ENCODE results near the gene P4HA1. TPM values are rescaled to one million over a fixed set of nuclear protein-coding genes. Genes with fewer than 3 reads are reported as not detected.
A peak's percentile ranks its signal among the peaks of the same experiment; 100 is the strongest.

P4HA1 gene
- total RNA-seq, 2 experiments from 2014 or later: 44.5 to 45.4 TPM

- no peak overlapping the region for H3K27ac Mint-ChIP-seq
- peaks cover 15% of the 10 kb centered on the region for H3K4me1 Mint-ChIP-seq
- peaks cover 24% of the 10 kb centered on the region for H3K36me3 Mint-ChIP-seq
- no peaks in the 10 kb centered on the region for H3K9me3 Mint-ChIP-seq
- peak overlapping the region; percentile 19 for H3K4me3 Mint-ChIP-seq
- H3K27me3 Mint-ChIP-seq: no peaks in the 10 kb centered on the region
- DNase-seq: no peak
These were observed 20.1 kb downstream of the P4HA1 start for GRCh38 chr10:73076360-73077183.

- Mint-ChIP-seq H3K36me3 (peaks cover 24% of the 10 kb centered on the region), H3K4me3 (no peak overlapping the region), H3K27me3 (no peaks in the 10 kb centered on the region), H3K9me3 (no peaks in the 10 kb centered on the region), H3K27ac (no peak overlapping the region), H3K4me1 (peaks cover 14% of the 10 kb centered on the region)
- no peak for DNase-seq
These were observed 20.8 kb downstream of the P4HA1 start for GRCh38 chr10:73075829-73076228.

- Mint-ChIP-seq H3K9me3 (no peaks in the 10 kb centered on the region), H3K27ac (no peak overlapping the region), H3K27me3 (no peaks in the 10 kb centered on the region), H3K4me3 (no peak overlapping the region), H3K4me1 (peaks cover 9% of the 10 kb centered on the region), H3K36me3 (peaks cover 24% of the 10 kb centered on the region)
- no peak for DNase-seq
These were observed 23.0 kb downstream of the P4HA1 start for GRCh38 chr10:73073627-73074026.

GRCh38 chr10:73065441-73065840 lies 31.2 kb downstream of the P4HA1 start:
- H3K4me3 Mint-ChIP-seq: no peak overlapping the region

GRCh38 chr10:73061743-73062142 lies 34.9 kb downstream of the P4HA1 start:
- Mint-ChIP-seq H3K9me3 (no peaks in the 10 kb centered on the region), H3K27me3 (no peaks in the 10 kb centered on the region), H3K4me3 (no peak overlapping the region), H3K4me1 (peaks cover 15% of the 10 kb centered on the region), H3K36me3 (peaks cover 23% of the 10 kb centered on the region), H3K27ac (no peak overlapping the region)
- DNase-seq: no peak

More at GRCh38 chr10:73065441-73065840, 31.2 kb downstream of the P4HA1 start:
- Mint-ChIP-seq H3K4me1 (peaks cover 9% of the 10 kb centered on the region), H3K27me3 (no peaks in the 10 kb centered on the region), H3K9me3 (no peaks in the 10 kb centered on the region), H3K36me3 (peaks cover 24% of the 10 kb centered on the region), H3K27ac (no peak overlapping the region)
- no peak for DNase-seq

- Mint-ChIP-seq H3K9me3 (no peaks in the 10 kb centered on the region), H3K4me1 (peaks cover 15% of the 10 kb centered on the region), H3K27me3 (no peaks in the 10 kb centered on the region), H3K27ac (peak overlapping the region; percentile 40), H3K4me3 (no peak overlapping the region), H3K36me3 (peaks cover 23% of the 10 kb centered on the region)
- no peak for DNase-seq
These were observed 35.7 kb downstream of the P4HA1 start for GRCh38 chr10:73060738-73061635.

- no peak for DNase-seq
- H3K4me1 Mint-ChIP-seq: peaks cover 15% of the 10 kb centered on the region
- H3K4me3 Mint-ChIP-seq: no peak overlapping the region
- H3K9me3 Mint-ChIP-seq: no peaks in the 10 kb centered on the region
- peak overlapping the region; percentile 21 for H3K27ac Mint-ChIP-seq
- no peaks in the 10 kb centered on the region for H3K27me3 Mint-ChIP-seq
- H3K36me3 Mint-ChIP-seq: peaks cover 25% of the 10 kb centered on the region
These were observed 36.5 kb downstream of the P4HA1 start for GRCh38 chr10:73060173-73060572.

GRCh38 chr10:73058057-73058591 lies 38.5 kb downstream of the P4HA1 start:
- Mint-ChIP-seq H3K36me3 (peaks cover 20% of the 10 kb centered on the region), H3K4me3 (no peak overlapping the region), H3K4me1 (peaks cover 15% of the 10 kb centered on the region), H3K27me3 (no peaks in the 10 kb centered on the region), H3K9me3 (no peaks in the 10 kb centered on the region), H3K27ac (no peak overlapping the region)
- no peak for DNase-seq

GRCh38 chr10:73054286-73054685 lies 42.4 kb downstream of the P4HA1 start:
- no peaks in the 10 kb centered on the region for H3K9me3 Mint-ChIP-seq
- H3K4me1 Mint-ChIP-seq: no peaks in the 10 kb centered on the region
- H3K36me3 Mint-ChIP-seq: peaks cover 24% of the 10 kb centered on the region
- no peak for DNase-seq
- no peak overlapping the region for H3K4me3 Mint-ChIP-seq
- H3K27ac Mint-ChIP-seq: no peak overlapping the region
- no peaks in the 10 kb centered on the region for H3K27me3 Mint-ChIP-seq

- Mint-ChIP-seq H3K4me1 (no peaks in the 10 kb centered on the region), H3K9me3 (no peaks in the 10 kb centered on the region), H3K4me3 (no peak overlapping the region), H3K36me3 (peaks cover 17% of the 10 kb centered on the region), H3K27me3 (no peaks in the 10 kb centered on the region), H3K27ac (no peak overlapping the region)
- DNase-seq: no peak
These were observed 43.4 kb downstream of the P4HA1 start for GRCh38 chr10:73053275-73053674.

GRCh38 chr10:73044378-73045285 lies 52.0 kb downstream of the P4HA1 start:
- Mint-ChIP-seq H3K36me3 (peaks cover 7% of the 10 kb centered on the region), H3K4me1 (no peaks in the 10 kb centered on the region), H3K27me3 (no peaks in the 10 kb centered on the region), H3K27ac (no peak overlapping the region), H3K9me3 (no peaks in the 10 kb centered on the region), H3K4me3 (no peak overlapping the region)
- DNase-seq: no peak

GRCh38 chr10:73043766-73044377 lies 52.8 kb downstream of the P4HA1 start:
- Mint-ChIP-seq H3K27ac (no peak overlapping the region), H3K4me3 (no peak overlapping the region), H3K9me3 (no peaks in the 10 kb centered on the region), H3K4me1 (no peaks in the 10 kb centered on the region), H3K36me3 (peaks cover 7% of the 10 kb centered on the region), H3K27me3 (no peaks in the 10 kb centered on the region)
- DNase-seq: no peak

GRCh38 chr10:73043319-73043718 lies 53.3 kb downstream of the P4HA1 start:
- peaks cover 7% of the 10 kb centered on the region for H3K36me3 Mint-ChIP-seq

GRCh38 chr10:73042130-73042529 lies 54.5 kb downstream of the P4HA1 start:
- H3K9me3 Mint-ChIP-seq: no peaks in the 10 kb centered on the region
- no peak overlapping the region for H3K27ac Mint-ChIP-seq
- H3K4me3 Mint-ChIP-seq: no peak overlapping the region
- H3K4me1 Mint-ChIP-seq: no peaks in the 10 kb centered on the region
- H3K27me3 Mint-ChIP-seq: no peaks in the 10 kb centered on the region
- H3K36me3 Mint-ChIP-seq: peaks cover 7% of the 10 kb centered on the region
- DNase-seq: no peak

More at GRCh38 chr10:73043319-73043718, 53.3 kb downstream of the P4HA1 start:
- DNase-seq: no peak
- no peaks in the 10 kb centered on the region for H3K9me3 Mint-ChIP-seq
- no peak overlapping the region for H3K27ac Mint-ChIP-seq
- H3K4me1 Mint-ChIP-seq: no peaks in the 10 kb centered on the region
- no peaks in the 10 kb centered on the region for H3K27me3 Mint-ChIP-seq
- no peak overlapping the region for H3K4me3 Mint-ChIP-seq

Data from activated naive CD8-positive, alpha-beta T cell treated with anti-CD3 and anti-CD28 coated beads for 36 hours (primary cell).